Activated CD4-positive, alpha-beta memory T cell treated with anti-CD3 and anti-CD28 coated beads for 36 hours (primary cell): ENCODE data around the gene RBMS2. TPM values are rescaled to one million over a fixed set of nuclear protein-coding genes. Genes with fewer than 3 reads are reported as not detected.
A peak's percentile ranks its signal among the peaks of the same experiment; 100 is the strongest.

Experiments
- CTCF ChIA-PET: fragments of 350-600 bp; sonication (Branson Sonifier 250); formaldehyde crosslinking; loops from one replicate; lab custom pipeline; 2021; ENCODE audit warnings: antibody characterized with exemption, inconsistent platforms; lab: Charles Lee
- POLR2A ChIA-PET: fragments of 350-600 bp; sonication (Branson Sonifier 250); formaldehyde crosslinking; loops from one replicate; lab custom pipeline; 2021; ENCODE audit warnings: antibody characterized with exemption; lab: Charles Lee
- DNase-seq: peaks from one replicate; pipeline ENCODE4 v3.0.0-alpha.2; 2020
- H3K27ac Mint-ChIP-seq: one replicate; pipeline ENCODE4 v1.8.0; 2021; ENCODE audit warnings: mixed read lengths
- H3K27me3 Mint-ChIP-seq: one replicate; pipeline ENCODE4 v1.8.0; 2021; ENCODE audit warnings: mixed read lengths
- H3K36me3 Mint-ChIP-seq: one replicate; pipeline ENCODE4 v1.8.0; 2021; ENCODE audit warnings: mixed read lengths
- H3K4me1 Mint-ChIP-seq: one replicate; pipeline ENCODE4 v1.8.0; 2021; ENCODE audit warnings: low read depth, mixed read lengths
- H3K4me3 Mint-ChIP-seq: one replicate; pipeline ENCODE4 v1.8.0; 2021; ENCODE audit warnings: mild to moderate bottlenecking, mixed read lengths
- H3K9me3 Mint-ChIP-seq: one replicate; pipeline ENCODE4 v1.8.0; 2021; ENCODE audit warnings: mixed read lengths
- intact Hi-C: fragments of 100-400 bp; cut with micrococcal nuclease; formaldehyde crosslinking; loops from one replicate; pipeline ENCODE4 v1.15.1; 2023
- total RNA-seq, 2 experiments: library from RNA; stranded (reverse); gene quantifications; one replicate each; pipeline ENCODE4 v1.2.3, GENCODE V29; 2021

RBMS2 gene
- total RNA-seq, 2 experiments from 2014 or later = 2.2 to 2.9 TPM

GRCh38 chr12:56614627-56615026 is 93.0 kb downstream of the RBMS2 start:
- CTCF ChIA-PET = interaction anchor here (1.0 kb wide), 1 partner anchor 100 kb away, joined by 3 read pairs; no protein-coding TSS in a partner anchor
- no peaks in the 10 kb centered on the region for H3K27me3 Mint-ChIP-seq
- H3K4me1 Mint-ChIP-seq = peaks cover 6% of the 10 kb centered on the region
- no peak overlapping the region for H3K27ac Mint-ChIP-seq
- POLR2A ChIA-PET = interaction anchor here (1.2 kb wide), 1 partner anchor 14 kb away, joined by 3 read pairs; no protein-coding TSS in a partner anchor
- no peak overlapping the region for H3K4me3 Mint-ChIP-seq
- H3K9me3 Mint-ChIP-seq = no peaks in the 10 kb centered on the region
- intact Hi-C loops = no loop called here
- peaks cover 66% of the 10 kb centered on the region for H3K36me3 Mint-ChIP-seq
- no peak for DNase-seq

- no peaks in the 10 kb centered on the region for H3K9me3 Mint-ChIP-seq
- ChIA-PET CTCF (interaction anchor here (0.7 to 1.1 kb wide), 2 partner anchors 12 to 20 kb away, joined by 3 read pairs; no protein-coding TSS in a partner anchor), POLR2A (no interaction called here)
- H3K4me3 Mint-ChIP-seq = no peak overlapping the region
- no peaks in the 10 kb centered on the region for H3K27me3 Mint-ChIP-seq
- no peak overlapping the region for H3K27ac Mint-ChIP-seq
- DNase-seq = no peak
- H3K36me3 Mint-ChIP-seq = peaks cover 54% of the 10 kb centered on the region
- intact Hi-C loops = no loop called here
- peaks cover 14% of the 10 kb centered on the region for H3K4me1 Mint-ChIP-seq
Observed at GRCh38 chr12:56616244-56616643, 94.6 kb downstream of the RBMS2 start.

DNA sequence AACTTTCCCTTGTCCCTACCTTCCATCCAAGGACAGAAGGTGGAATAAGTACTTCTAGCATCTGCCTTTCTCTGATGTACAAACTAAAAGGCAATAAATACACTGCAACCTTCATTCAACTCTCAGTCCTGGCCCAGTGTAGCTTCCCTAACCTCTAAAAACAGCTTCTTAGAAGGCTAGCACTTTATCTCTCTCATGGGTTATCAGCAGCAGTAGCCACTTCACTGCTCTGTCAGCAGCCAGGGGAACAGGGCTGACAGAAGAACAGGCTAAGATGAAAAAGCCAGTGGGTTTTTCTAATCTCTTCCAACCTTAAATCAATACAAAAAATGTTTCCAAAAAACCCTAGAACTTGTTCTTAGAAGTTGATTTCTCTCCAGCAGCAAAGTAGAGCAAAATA is 95.3 kb downstream of the RBMS2 start:
- intact Hi-C loops = no loop called here
- no peak for DNase-seq
- H3K36me3 Mint-ChIP-seq = peaks cover 47% of the 10 kb centered on the region
- H3K4me1 Mint-ChIP-seq = peaks cover 15% of the 10 kb centered on the region
- H3K4me3 Mint-ChIP-seq = no peak overlapping the region
- no peaks in the 10 kb centered on the region for H3K9me3 Mint-ChIP-seq
- H3K27ac Mint-ChIP-seq = no peak overlapping the region
- no peaks in the 10 kb centered on the region for H3K27me3 Mint-ChIP-seq
- ChIA-PET CTCF (interaction anchor here (0.7 to 1.1 kb wide), 3 partner anchors 11 to 120 kb away, joined by 3 read pairs; no protein-coding TSS in a partner anchor), POLR2A (no interaction called here)

DNA sequence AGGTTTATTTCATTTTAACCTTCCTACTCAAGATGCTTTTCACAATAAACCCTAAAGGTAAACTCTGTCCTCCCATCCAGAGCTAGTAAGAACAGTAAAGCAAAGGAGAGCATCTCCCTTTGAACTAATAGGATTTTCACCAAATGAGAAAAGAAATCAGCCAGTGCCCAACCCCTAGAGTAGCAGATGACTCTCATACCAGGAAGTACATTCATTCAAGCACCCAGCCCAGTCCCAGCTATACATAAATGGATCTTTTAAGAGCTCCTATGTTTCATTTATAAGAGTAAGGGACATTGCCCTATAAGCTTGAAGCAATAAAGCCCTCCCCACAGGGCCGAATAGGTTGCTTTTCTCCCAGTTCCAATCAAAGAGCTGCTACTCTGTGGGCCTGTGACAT is 100.9 kb downstream of the RBMS2 start:
- Mint-ChIP-seq H3K27me3 (no peaks in the 10 kb centered on the region), H3K9me3 (no peaks in the 10 kb centered on the region), H3K36me3 (peaks cover 26% of the 10 kb centered on the region), H3K4me3 (no peak overlapping the region), H3K4me1 (peaks cover 58% of the 10 kb centered on the region), H3K27ac (no peak overlapping the region)
- ChIA-PET CTCF (interaction anchor here (0.6 to 3.8 kb wide), 2 partner anchors 14 to 49 kb away, joined by 4 to 28 read pairs; no protein-coding TSS in a partner anchor), POLR2A (no interaction called here)
- intact Hi-C loops = no loop called here
- no peak for DNase-seq

DNA sequence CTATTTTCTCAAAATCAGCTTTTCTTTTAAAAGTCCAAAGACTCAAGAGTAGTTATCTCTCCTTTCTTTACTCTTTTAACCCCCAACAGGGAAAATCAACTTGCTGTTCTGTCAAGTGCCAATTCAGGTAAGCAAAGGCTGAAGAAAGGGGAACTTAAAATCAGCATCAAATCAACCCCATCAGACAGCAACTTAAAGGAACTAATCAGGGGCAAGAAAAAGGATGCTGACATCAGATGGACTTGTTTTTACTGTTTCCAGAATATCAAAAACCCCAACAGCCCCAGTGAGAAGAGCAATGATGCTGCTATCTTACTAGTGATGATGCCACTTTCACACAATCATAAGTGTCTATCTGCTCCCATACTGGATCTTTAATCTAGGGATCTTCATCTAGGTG is 105.1 kb downstream of the RBMS2 start:
- intact Hi-C loops = no loop called here
- H3K27me3 Mint-ChIP-seq = no peaks in the 10 kb centered on the region

GRCh38 chr12:56628671-56629458 is 107.2 kb downstream of the RBMS2 start:
- CTCF ChIA-PET = interaction anchor here (0.6 to 2.3 kb wide), 14 partner anchors 8 to 600 kb away, joined by 3 to 13 read pairs (median 4); partner anchors contain the start of genes ATP5F1B, MYL6B and SHMT2
- intact Hi-C loops = loop anchor here (1.0 kb wide), 1 partner anchor 7 kb away; no protein-coding TSS in a partner anchor
- H3K4me1 Mint-ChIP-seq = peaks cover 76% of the 10 kb centered on the region
- no peaks in the 10 kb centered on the region for H3K9me3 Mint-ChIP-seq
- H3K27ac Mint-ChIP-seq = peak overlapping the region; percentile 93
- no peaks in the 10 kb centered on the region for H3K27me3 Mint-ChIP-seq
- POLR2A ChIA-PET = interaction anchor here (0.6 to 4.0 kb wide), 12 partner anchors 8 to 1143 kb away, joined by 3 to 27 read pairs (median 4); partner anchors contain the start of genes ATP5F1B, EEF1AKMT3, METTL1 and NACA
- peak; percentile 79 for DNase-seq
- H3K4me3 Mint-ChIP-seq = peak overlapping the region; percentile 93
- H3K36me3 Mint-ChIP-seq = peaks cover 19% of the 10 kb centered on the region

More for the DNA sequence above, 105.1 kb downstream of the RBMS2 start:
- CTCF ChIA-PET = interaction anchor here (1.2 to 1.6 kb wide), 2 partner anchors 10 to 25 kb away, joined by 4 to 6 read pairs; no protein-coding TSS in a partner anchor
- no peak for DNase-seq
- Mint-ChIP-seq H3K9me3 (no peaks in the 10 kb centered on the region), H3K4me3 (no peak overlapping the region), H3K27ac (peak overlapping the region; percentile 68), H3K4me1 (peaks cover 69% of the 10 kb centered on the region), H3K36me3 (peaks cover 24% of the 10 kb centered on the region)
- POLR2A ChIA-PET = interaction anchor here (1.0 kb wide), 1 partner anchor 10 kb away, joined by 3 read pairs; no protein-coding TSS in a partner anchor

GRCh38 chr12:56629459-56630179 is 108.0 kb downstream of the RBMS2 start:
- Mint-ChIP-seq H3K36me3 (peaks cover 16% of the 10 kb centered on the region), H3K27ac (peak overlapping the region; percentile 93), H3K9me3 (no peaks in the 10 kb centered on the region), H3K4me1 (peaks cover 74% of the 10 kb centered on the region), H3K27me3 (no peaks in the 10 kb centered on the region), H3K4me3 (peak overlapping the region; percentile 93)
- intact Hi-C loops = loop anchor here (5.0 to 10.0 kb wide), 3 partner anchors 312 to 585 kb away; partner anchors contain the start of genes CNPY2, RPL41, RPS26 and ZC3H10
- POLR2A ChIA-PET = interaction anchor here (0.9 to 4.0 kb wide), 7 partner anchors 9 to 372 kb away, joined by 3 to 27 read pairs (median 7); partner anchors contain the start of genes ATP5F1B, NACA and PTGES3
- peak; percentile 62 for DNase-seq
- CTCF ChIA-PET = interaction anchor here (0.6 to 2.3 kb wide), 9 partner anchors 10 to 600 kb away, joined by 3 to 8 read pairs (median 4); partner anchors contain the start of genes ATP5F1B, MYL6B and SHMT2

DNA sequence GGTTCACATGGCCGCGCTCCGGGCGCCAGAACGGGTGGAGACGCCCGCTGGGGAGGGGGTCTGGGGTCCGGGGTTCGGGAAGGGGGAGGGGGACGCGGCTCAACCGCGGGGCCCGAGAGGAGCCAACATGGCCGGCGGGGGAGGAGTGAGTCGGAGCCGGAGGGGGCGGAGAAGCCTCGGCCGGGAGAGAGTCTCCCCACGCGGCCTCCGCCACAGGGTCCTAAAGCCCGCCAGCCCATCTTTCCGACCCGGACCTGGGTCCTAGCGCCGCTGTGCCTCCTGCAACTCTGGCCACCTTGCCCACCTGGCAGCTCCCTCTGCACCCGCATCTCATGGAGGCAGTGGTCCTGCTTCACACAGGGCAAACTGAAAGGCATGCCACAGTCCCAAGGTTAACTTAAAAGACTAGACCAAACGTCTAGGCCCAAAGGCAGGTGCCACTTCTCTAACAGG is 108.6 kb downstream of the RBMS2 start, which contains the start of gene BAZ2A:
BAZ2A (minus strand) TSS at position 147 of the 453 bp plus-strand sequence. CDS start 12,796 bp downstream, outside the sequence.
- Mint-ChIP-seq H3K27ac (peak within 1 kb of the TSS; percentile 93), H3K36me3 (peaks cover 16% of the 10 kb centered on the region)

DNA sequence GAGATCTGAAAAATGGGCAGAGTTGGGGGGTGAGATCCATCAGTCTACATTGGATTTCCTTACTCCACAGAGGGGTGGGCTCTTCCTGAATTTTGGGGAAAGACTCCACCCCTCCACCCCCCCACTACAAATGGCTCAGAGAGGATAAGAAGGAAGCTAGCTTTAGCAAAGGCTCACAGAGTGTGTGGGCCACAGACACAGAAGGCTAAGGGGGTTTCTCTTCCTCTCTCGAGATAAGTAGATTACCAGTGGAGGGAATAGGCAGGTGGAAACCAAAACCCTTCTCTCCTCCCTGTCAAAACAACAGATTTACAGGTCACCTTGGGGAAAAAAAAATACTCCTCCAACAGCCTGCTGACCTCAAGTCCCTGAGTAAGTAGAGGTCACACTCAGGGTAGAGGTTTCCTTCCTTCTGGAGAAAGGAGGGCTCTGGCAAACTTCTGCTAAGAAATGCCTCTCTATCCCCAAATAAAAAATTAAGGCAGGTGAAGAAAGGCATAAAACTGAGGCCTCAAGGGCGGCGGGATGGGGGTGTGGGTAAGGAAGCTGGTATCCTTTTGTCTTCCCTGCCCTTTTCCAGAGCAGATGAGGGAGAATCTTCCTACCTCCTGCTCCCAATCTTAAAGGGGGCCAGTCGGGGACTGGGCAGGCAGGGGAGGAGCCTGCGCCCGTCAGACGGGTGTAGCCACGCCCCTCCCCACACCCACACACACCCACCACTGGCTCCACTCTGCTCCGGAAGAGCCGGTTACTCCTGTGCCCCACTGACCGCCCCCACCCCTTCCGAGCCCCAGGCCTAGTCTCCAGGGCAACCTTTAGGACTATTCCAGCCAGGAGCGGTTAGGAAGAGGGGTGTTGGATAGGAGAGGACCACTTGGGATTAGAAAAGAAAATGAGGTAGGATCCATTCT is 110.4 kb downstream of the RBMS2 start:
- intact Hi-C loops = loop anchor here (5.0 to 10.0 kb wide), 3 partner anchors 315 to 587 kb away; partner anchors contain the start of genes CNPY2, RPL41, RPS26 and ZC3H10
- POLR2A ChIA-PET = interaction anchor here (0.6 to 0.7 kb wide), 2 partner anchors 32 to 56 kb away, joined by 3 read pairs; partner anchors contain the start of gene PTGES3
- peaks cover 64% of the 10 kb centered on the region for H3K4me1 Mint-ChIP-seq
- peaks cover 11% of the 10 kb centered on the region for H3K36me3 Mint-ChIP-seq
- CTCF ChIA-PET = no interaction called here
- DNase-seq = peak; percentile 74
- H3K4me3 Mint-ChIP-seq = peak overlapping the region; percentile 34
- H3K9me3 Mint-ChIP-seq = no peaks in the 10 kb centered on the region
- H3K27me3 Mint-ChIP-seq = no peaks in the 10 kb centered on the region
- H3K27ac Mint-ChIP-seq = peak overlapping the region; percentile 67

More for the DNA sequence above, 108.6 kb downstream of the RBMS2 start, which contains the start of gene BAZ2A:
- peak within 1 kb of the TSS; percentile 93 for H3K4me3 Mint-ChIP-seq
- CTCF ChIA-PET = interaction anchor here (2.3 kb wide), 1 partner anchor 54 kb away, joined by 8 read pairs; no protein-coding TSS in a partner anchor
- H3K4me1 Mint-ChIP-seq = peaks cover 71% of the 10 kb centered on the region
- intact Hi-C loops = loop anchor here (5.0 to 10.0 kb wide), 3 partner anchors 313 to 585 kb away; partner anchors contain the start of genes CNPY2, RPL41, RPS26 and ZC3H10
- peak; percentile 92 for DNase-seq
- POLR2A ChIA-PET = interaction anchor here (0.6 to 4.0 kb wide), 6 partner anchors 9 to 96 kb away, joined by 3 to 27 read pairs (median 7); partner anchors contain the start of genes ATP5F1B, NACA and PTGES3
- H3K27me3 Mint-ChIP-seq = no peaks in the 10 kb centered on the region
- no peaks in the 10 kb centered on the region for H3K9me3 Mint-ChIP-seq
